Left ventricle myocardium inferior (tissue), 1 donor: ENCODE data around the gene FXYD6. TPM values are rescaled to one million over a fixed set of nuclear protein-coding genes. Genes with fewer than 3 reads are reported as not detected.
A peak's percentile ranks its signal among the peaks of the same experiment; 100 is the strongest.
"Not testable (repeated sequence)": the region's sequence is repeated elsewhere in the genome, so short reads cannot be mapped to it uniquely, and the experiment has no call there.

Experiments
- DNase-seq: peaks from one replicate; pipeline ENCODE4 v3.0.0-alpha.2; 2020
- H3K27ac ChIP-seq: fragments of 200-600 bp; replicated peaks from 2 replicates; pipeline ENCODE4 v1.8.0; 2021
- H3K27me3 ChIP-seq: fragments of 200-600 bp; 2 replicates; pipeline ENCODE4 v1.8.0; 2021; ENCODE audit warnings: low read depth
- H3K36me3 ChIP-seq: fragments of 200-600 bp; 2 replicates; pipeline ENCODE4 v1.8.0; 2021
- H3K4me1 ChIP-seq: fragments of 200-600 bp; 2 replicates; pipeline ENCODE4 v1.8.0; 2021
- H3K4me3 ChIP-seq: fragments of 200-600 bp; 2 replicates; pipeline ENCODE4 v1.8.0; 2021; ENCODE audit warnings: mild to moderate bottlenecking, moderate library complexity
- H3K9me3 ChIP-seq: fragments of 200-600 bp; replicated peaks from 2 replicates; pipeline ENCODE4 v1.8.0; 2021
- CTCF ChIP-seq: fragments of 200-600 bp; IDR thresholded peaks from 2 replicates; pipeline ENCODE4 v1.8.0; 2021; ENCODE audit warnings: antibody characterized with exemption, mild to moderate bottlenecking, borderline replicate concordance
- intact Hi-C: fragments of 100-400 bp; cut with micrococcal nuclease; formaldehyde crosslinking; loops from one replicate; pipeline ENCODE4 v1.11.0; 2022
- long read RNA-seq: library from polyadenylated mRNA; unstranded; transcript quantifications from one replicate; pipeline ENCODE4 v2.0.0, GENCODE V29; 2021
- total RNA-seq: library from RNA; stranded (reverse); fragmentation: NEBNext Ultra II Directional; extraction: Animal tissue kit (Norgen Biotek cat#: 25700); gene quantifications from one replicate; pipeline ENCODE4 v1.2.1, GENCODE V29; 2021
- donor health status: DM: no; HTN: yes; CAD: no; lungs with severe emphysema.

FXYD6 gene
- total RNA-seq, result 30.2 TPM
- long read RNA-seq, transcript FXYD6-204 (8 exons, 2,171 nt), result major isoform, 41 of 74 reads
- long read RNA-seq, partial matches to known transcripts, result 3 of 74 reads
- long read RNA-seq, other reads (novel, unspliced or antisense), result 26 of 74 reads

- DNase-seq, result peak; percentile 73
- Histone ChIP-seq H3K36me3 (no peaks in the 10 kb centered on the region), H3K27me3 (peaks cover 53% of the 10 kb centered on the region), H3K4me3 (peak within 1 kb of the TSS; percentile 87), H3K27ac (peak within 1 kb of the TSS; percentile 92), H3K4me1 (peaks cover 69% of the 10 kb centered on the region), H3K9me3 (no peaks in the 10 kb centered on the region)
- intact Hi-C loops, result no loop called here
- no peak for TF ChIP-seq CTCF
Observed at GRCh38 chr11:117876341-117877119, at the start of gene FXYD6. Gene FXYD6, minus strand, starts transcription at chr11:117876658. Its CDS starts 33,882 bp downstream, at chr11:117842776.

- intact Hi-C loops, DNase-seq, H3K36me3 ChIP-seq, H3K27ac ChIP-seq, H3K4me1 ChIP-seq, H3K27me3 ChIP-seq, H3K4me3 ChIP-seq, H3K9me3 ChIP-seq: not testable (repeated sequence)
Observed at GRCh38 chr11:117926166-117926565, 49.7 kb upstream of the FXYD6 start.

- intact Hi-C loops, result no loop called here
- TF ChIP-seq CTCF, result no peak
- DNase-seq, result no peak
- Histone ChIP-seq H3K4me3 (no peak overlapping the region), H3K27me3 (no peaks in the 10 kb centered on the region), H3K27ac (no peak overlapping the region), H3K36me3 (no peaks in the 10 kb centered on the region), H3K4me1 (no peaks in the 10 kb centered on the region), H3K9me3 (no peaks in the 10 kb centered on the region)
Observed at GRCh38 chr11:117925198-117925925, 48.9 kb upstream of the FXYD6 start.

GRCh38 chr11:117924631-117925170, 48.2 kb upstream of the FXYD6 start:
- Histone ChIP-seq H3K4me1 (no peaks in the 10 kb centered on the region), H3K27me3 (no peaks in the 10 kb centered on the region), H3K4me3 (no peak overlapping the region), H3K36me3 (no peaks in the 10 kb centered on the region), H3K9me3 (no peaks in the 10 kb centered on the region), H3K27ac (no peak overlapping the region)
- intact Hi-C loops, result no loop called here
- no peak for TF ChIP-seq CTCF
- no peak for DNase-seq

GRCh38 chr11:117923773-117924172, 47.3 kb upstream of the FXYD6 start:
- DNase-seq, result no peak
- Histone ChIP-seq H3K9me3 (no peaks in the 10 kb centered on the region), H3K27me3 (no peaks in the 10 kb centered on the region), H3K36me3 (no peaks in the 10 kb centered on the region), H3K27ac (no peak overlapping the region), H3K4me1 (no peaks in the 10 kb centered on the region), H3K4me3 (no peak overlapping the region)
- TF ChIP-seq CTCF, result no peak
- intact Hi-C loops, result no loop called here
